ENCODE results near the gene LRRC46.

LRRC46 gene

GRCh38 chr17:47851764-47852112 is 20.3 kb downstream of the LRRC46 start:
- DNase-seq (ENCODE audit: low spot score) = no peak

GRCh38 chr17:47852113-47852949 is 20.9 kb downstream of the LRRC46 start:
- DNase-seq (ENCODE audit: low spot score) = no peak

DNA sequence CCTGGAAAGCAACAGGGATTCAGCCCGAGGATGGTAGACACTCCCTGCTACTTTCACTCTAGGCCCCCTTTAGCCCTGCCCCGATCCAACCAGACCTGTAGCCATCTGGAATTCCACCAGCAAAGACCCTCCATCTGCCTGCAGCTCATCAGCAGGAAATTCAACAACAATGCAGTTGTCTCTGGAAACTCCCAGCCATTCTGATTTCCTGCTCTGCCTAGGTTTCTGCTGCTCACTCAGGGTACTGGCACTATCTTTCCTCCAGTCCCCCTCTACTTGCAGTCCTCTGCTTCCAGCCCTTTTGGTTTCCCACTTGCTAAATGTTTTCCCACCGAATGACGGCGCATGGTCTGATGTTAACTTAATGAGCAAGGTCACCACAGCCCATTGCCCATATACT is 22.1 kb downstream of the LRRC46 start:
- DNase-seq (ENCODE audit: low spot score) = no peak

DNA sequence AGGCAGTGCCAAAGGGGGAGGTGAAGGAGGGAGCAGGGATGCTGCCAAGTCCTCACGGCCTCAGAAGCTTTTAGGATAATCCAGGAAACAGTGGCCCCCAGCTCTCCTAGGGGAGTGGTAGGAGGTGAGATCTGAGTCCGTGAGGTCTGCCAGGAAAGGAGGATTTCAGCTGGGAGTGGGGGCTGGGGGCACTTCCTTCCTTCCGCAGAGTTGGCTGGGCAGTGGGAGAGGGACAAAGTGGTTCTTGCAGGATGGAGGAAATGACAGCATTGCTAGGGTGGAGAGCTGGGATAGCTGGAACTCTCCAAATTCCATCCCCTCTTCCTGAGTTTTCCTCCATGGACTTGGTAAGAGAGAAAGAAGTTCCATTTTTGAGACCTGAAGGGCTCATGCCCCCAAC is 24.3 kb downstream of the LRRC46 start:
- no peak for DNase-seq (ENCODE audit: low spot score)

DNA sequence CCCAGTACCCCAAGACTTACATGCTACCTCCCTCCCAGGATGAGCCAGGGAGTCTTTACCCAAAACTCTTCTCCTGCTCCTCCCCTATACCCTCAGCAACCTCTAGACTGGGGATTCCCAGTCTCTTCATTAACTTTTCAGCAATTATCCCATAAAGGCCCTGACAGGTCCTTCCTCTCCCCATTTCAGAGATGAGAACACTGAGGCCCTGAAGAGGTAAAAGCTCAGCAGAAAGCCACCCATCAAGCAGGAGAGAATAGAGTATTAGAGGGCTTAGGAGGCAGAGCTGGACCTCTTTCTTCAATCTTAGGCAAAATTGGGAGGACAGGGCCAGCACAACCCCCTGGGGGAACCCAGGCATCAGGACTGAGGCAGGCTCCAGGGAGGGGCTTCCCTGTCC is 25.4 kb downstream of the LRRC46 start:
- DNase-seq (ENCODE audit: low spot score) = no peak

- DNase-seq (ENCODE audit: low spot score) = no peak
Observed at GRCh38 chr17:47857551-47858455, 26.3 kb downstream of the LRRC46 start.

- DNase-seq (ENCODE audit: low spot score) = no peak
Observed at GRCh38 chr17:47860386-47860785, 28.9 kb downstream of the LRRC46 start.

- DNase-seq (ENCODE audit: low spot score) = peak; percentile 91
Observed at GRCh38 chr17:47862621-47863440, 31.4 kb downstream of the LRRC46 start.

DNA sequence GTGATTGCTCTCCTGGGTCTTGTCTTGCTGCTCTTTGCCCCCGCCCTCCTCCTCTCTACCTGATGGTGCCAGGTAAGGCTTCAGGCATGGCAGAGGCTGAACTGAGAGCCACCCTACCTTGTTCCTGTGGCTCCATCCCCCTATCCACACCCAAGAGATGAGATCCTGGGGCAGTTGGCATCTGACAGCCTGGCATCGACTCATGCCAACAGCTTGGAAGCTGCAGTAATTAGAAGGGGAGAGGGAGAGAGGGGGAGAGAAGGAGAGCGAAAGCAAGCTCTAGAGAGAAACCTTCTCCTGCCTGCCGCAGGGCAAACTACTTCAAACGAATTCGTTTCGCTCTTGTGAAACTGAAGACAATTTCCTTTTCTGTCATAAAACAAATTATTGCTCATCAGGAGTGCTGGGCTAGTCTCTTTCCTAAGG is 33.3 kb downstream of the LRRC46 start:
- DNase-seq (ENCODE audit: low spot score) = peak; percentile 22

- DNase-seq (ENCODE audit: low spot score) = no peak
Observed at GRCh38 chr17:47866941-47867340, 35.5 kb downstream of the LRRC46 start.

DNA sequence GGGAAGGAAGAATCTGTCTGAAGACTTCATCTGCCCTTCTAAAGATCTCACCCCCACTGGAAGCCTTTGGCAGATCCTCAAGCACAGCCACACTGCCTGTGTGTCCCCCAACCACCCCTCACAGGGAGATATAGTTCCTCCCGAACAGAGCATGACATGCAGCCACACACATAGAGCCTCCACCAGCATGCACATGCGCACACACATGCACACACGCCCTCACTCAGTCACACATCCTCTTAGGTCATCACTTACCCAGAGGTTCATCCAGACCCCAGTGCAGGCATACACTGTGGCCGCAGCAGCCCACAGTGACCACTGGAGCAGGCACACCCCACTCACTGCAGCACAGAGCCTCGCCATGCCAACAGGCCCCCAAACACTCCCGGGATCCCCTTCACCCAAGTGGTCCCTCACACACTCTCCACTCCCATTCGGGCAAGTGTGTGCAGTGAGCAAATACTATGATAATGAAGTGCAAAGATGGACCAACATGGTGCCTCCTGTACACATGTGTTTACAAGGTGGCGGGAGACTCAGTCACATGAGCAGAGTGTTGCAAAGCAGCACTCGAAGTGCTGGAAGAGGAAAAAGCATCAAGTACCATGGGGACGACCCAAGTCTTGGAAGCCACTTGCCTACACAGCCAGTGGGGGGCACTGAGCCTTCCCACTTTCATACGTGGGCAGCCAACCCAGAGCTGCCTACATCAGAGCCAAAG is 36.5 kb downstream of the LRRC46 start:
- no peak for DNase-seq (ENCODE audit: low spot score)

GRCh38 chr17:47869114-47869513 is 37.6 kb downstream of the LRRC46 start:
- no peak for DNase-seq (ENCODE audit: low spot score)

- no peak for DNase-seq (ENCODE audit: low spot score)
Observed at GRCh38 chr17:47870056-47870455, 38.6 kb downstream of the LRRC46 start.

DNA sequence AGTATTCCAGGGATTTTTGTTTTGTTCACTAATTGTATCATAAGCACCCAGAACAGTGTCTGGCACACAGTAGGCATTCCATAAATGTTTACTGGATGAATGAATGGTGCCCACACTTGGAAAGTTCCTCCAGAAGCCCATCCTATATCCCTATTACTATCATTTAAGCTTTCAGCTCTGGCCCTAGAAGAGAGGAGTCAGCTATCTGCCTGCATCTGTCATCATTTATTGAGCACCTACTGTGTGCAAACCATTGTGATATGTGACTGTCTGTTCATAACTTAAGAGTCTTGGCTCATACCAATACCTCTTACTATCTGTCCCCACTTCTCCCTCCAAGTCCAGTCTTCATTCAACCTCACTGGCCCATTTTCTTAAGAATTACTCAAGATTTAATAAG is 39.6 kb downstream of the LRRC46 start:
- no peak for DNase-seq (ENCODE audit: low spot score)

DNA sequence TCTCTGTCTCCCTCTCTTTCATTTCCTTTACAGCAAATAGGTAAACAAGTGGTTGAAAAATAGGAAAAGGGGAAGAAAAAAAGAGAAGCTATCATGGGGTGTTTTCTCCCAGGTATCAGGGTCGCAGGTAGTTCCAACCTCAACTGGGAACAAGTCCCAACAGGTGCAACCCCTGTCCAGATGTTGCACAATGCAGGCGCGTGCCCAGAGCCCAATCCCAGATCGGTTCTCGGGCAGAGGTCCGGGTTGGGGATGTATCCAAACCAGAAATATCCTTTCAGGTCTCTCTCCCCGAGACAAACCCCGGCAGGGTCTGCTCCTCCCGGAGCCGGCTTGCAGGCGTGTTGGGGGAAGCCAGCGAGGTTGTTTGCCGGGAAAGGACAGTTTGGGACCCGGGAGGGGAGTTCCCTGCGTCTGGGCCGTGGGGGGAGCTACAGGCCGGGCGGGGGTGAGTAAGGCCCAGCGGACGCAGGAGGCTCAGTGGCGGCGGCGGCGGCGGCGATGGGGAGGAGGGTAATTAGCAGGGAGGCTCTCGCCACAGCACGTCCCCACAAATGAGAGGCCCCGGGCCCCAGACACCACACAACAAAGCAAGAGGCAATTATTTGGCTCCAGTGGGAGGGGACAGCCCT is 40.7 kb downstream of the LRRC46 start:
- no peak for DNase-seq (ENCODE audit: low spot score)

GRCh38 chr17:47872651-47873161 is 41.2 kb downstream of the LRRC46 start:
- no peak for DNase-seq (ENCODE audit: low spot score)

- DNase-seq (ENCODE audit: low spot score) = no peak
Observed at GRCh38 chr17:47873200-47874090, 42.0 kb downstream of the LRRC46 start.

DNA sequence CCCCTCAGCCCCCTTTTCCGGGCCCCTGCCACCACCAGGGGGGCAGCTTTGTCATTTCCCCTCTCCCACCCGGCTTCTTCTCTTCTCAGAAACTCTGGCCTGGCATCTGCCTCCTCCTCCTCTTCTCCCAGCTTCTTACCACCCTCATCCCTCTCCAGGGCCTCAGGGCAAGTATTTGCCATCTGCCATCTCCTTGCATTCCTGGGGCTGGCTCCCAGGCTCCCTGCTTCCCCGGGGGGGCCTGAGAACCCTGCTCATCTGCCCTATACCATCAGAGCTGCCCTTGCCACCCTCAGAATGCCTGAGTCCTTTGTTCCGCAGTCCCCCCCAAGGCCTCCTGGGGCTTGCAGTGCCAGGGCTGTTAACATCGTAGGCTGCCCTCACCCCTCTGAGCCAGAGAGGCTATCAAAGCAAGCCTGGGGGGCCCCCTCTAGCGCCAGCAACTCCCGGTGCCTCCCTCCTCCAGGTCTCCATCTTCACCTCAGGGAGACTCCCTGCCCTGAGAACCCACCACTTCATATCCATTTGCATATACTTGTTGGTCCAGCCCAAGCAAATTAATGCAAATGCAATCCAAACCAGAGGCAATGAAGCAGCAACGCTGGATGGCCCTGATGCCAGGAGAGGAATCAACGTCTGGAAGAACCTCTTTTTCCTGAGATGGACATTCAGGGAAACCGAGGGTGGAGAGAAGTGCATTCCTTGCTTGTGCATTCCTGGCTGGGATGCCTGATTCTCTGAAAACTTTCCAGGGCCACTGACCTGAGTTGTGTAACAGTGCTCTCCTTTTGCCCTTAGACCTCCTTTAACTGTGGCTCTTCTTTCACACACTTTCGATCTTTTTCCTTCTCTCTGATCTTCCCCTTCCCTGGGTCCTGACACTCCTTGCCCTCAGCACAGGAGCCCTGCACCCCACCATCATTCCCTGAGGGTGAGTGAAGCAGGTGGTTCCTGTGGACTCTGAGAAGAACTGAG is 43.8 kb downstream of the LRRC46 start:
- DNase-seq (ENCODE audit: low spot score) = no peak

Measured in kidney tubule cell (primary cell).